NCI-H345 (cell line): ENCODE data around the gene FTO.
"Not testable (repeated sequence)": the region's sequence is repeated elsewhere in the genome, so short reads cannot be mapped to it uniquely, and the experiment has no call there.

Source experiments
- DNase-seq: peaks from one replicate; lab custom pipeline; 2025; lab: John Stamatoyannopoulos, UW

FTO gene

DNA sequence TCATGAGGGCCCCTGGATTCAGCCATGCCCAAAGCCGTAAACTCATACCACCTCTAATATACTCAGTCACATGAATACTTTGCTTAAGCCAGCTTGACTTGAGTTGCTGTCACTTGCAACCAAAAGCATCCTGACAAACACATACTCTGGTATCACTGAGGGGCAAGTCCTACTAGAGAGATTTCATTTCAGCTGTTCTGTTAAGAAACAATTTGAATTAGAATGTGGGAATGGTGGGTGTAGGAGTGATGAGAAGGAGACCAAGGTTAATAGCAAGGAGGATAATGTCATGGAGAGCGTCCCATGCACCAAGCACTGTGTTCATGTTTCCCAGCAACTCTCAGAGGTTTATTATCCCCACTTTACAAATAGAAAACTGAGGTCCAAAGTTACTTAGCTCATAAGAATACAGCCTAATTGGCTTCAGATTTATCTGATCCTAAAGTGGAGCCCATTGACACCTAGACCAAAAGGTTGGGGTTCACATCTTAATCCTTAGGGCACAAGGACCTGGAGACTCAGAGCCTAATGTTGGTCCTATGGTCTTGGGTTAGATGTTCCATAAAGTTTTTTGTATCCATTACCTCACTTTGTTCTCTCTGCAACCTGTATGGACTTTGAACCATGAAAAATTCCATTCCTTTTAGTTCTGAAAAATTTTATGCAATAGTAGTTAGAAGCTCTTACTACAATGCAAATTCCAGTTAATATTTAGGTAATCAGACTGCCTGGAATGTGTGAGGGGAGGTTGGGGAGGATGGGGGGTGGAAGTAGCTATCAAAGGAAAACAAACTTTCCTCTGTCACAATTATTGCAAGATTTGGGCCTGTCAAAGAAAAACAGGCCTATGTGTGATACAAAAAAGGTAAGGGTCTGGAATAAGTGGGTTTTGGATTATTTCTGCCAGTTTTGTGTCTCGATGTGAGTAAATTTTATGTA, 476.7 kb downstream of the FTO start:
- DNase-seq = no peak

DNA sequence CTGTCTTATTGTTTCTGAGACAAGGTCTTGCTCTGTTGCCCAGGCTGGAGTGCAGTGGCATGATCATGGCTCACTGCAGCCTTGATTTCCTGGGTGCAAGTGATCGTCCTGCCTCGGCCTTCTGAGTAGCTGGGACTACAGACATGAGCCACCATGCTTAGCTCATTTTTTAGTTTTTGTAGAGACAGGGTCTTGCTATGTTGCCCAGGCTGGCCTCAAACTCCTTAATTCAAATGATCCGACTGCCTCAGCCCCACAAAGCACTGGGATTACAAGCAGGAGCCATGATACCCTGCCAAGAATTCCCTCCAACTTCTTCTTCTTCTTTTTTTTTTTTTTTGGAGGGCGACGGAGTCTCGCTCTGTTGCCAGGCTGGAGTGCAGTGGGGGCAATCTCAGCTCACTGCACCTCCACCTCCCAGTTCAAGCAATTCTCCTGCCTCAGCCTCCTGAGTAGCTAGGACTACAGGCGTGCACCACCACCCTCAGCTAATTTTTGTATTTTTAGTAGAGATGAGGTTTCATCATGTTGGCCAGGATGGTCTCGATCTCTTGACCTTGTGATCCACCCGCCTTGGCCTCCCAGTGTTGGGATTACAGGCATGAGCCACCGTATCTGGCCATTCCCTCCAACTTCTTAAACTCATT, 477.9 kb downstream of the FTO start:
- DNase-seq = not testable (repeated sequence)

DNA sequence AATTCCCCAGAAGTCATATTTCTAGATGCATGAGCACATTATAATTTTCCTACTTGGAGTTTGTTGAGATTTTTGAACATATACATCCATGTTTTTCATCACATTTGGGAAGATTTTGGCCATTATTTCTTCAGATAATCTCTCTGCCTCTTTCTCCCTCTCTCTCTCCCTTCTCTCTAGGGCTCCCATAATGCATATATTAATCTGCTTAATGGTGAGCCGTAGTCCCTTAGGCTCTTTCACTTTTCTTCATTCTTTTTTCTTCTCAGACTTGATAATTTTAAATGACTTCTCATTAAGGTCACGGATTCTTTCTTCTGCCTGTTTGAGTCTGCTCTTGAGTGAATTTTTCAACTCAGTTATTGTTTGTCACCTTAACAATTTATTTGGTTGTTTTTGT, 481.1 kb downstream of the FTO start:
- no peak for DNase-seq

DNA sequence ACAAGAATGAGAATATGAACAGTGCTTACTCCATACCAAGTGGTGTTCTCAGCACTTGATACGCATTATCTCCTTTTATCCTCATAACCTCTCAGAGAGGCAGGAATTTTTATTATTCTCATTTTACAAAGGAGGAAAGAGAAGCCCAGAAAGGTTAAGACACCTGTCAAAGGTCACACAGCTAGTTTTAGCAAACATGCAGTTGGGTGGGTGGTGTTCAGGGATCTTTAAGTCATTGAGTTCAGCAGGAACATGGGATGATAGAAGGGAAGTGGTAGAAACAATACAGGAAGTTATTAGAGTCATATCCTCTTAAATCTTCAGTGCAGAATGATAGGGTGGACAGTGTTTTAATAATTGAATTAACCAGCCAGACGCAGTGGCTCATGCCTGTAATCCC, 487.2 kb downstream of the FTO start:
- no peak for DNase-seq

DNA sequence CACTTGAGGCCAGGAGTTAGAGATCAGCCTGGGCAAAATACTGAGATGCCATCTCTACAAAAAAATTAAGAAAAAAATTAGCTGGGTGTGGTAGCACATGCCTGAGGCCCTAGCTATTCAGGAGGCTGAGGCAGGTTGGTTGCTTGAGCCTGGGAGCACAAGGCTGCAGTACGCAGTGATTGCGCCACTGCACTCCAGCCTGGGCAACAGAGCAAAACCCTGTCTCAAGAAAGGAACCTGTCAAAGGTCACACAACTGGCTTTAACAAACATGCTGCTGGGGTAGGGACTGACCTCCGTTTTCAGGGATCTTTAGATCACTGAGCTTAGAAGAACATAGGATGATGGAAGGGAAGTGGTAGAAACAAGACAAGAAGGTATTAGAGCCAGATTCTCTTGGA, 487.6 kb downstream of the FTO start:
- DNase-seq = no peak

DNA sequence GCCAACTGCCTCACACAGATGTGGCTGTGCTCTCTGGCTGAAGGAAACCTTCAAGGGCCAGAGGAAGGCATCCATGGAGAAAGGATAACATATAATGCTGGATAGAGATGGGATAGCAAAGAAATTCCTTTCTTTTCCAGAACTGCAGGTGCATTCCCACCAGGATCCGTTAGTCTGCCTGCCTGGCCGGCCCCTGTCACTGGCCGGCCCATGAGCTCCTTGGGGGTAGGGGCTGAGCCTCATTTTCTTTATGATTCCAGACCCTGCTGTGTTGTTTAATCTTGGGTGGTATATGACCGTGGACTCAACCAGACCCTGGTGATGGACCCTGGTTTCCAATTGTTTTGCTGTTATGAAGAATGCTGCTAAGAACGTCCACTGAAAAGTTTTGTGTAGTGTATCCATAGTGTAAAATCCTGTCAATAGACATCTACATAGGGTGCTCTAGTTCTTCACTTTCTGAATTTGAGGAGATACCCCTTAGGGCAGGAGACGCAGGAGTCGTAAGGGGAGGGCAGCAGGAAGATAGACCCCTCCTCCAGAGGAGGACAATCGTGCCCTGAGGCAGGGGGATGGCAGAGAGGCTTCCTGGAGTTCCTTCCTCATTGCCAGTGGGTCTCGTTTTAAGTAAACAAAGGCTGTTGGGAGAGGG, 489.2 kb downstream of the FTO start:
- DNase-seq = no peak

DNA sequence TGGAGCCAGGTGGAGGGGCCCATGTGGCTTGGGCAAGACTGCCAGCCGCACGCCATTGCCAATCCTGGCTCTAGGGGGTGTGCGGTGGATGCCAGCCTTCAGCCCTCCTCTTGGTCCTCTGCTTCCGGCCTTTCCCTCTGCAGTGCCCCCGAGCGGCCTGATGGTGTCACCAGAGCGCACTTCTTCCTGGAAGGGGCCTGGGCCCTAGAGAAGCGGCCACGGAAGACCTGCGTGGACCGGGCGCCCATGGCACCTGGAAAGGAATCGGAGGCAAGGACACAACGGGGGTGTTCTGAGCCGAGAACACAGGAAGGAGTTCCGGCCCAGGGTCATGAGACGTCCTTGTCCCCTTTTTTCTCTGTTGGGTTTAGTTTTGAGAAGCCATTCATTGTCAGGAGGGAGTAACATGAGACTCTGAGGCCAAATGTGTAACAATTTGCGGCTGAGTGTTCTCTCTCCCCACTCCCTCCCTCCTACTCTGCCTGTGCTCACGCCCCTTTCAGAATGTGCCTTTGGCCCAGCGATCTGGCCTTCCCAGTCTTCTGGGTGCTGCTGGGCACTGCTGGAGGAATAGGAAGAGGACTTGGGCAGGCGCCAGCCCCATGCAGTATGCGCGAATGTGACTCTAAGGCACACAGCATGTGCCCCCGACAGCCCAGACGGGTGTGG, 489.8 kb downstream of the FTO start:
- DNase-seq = peak; percentile 79

DNA sequence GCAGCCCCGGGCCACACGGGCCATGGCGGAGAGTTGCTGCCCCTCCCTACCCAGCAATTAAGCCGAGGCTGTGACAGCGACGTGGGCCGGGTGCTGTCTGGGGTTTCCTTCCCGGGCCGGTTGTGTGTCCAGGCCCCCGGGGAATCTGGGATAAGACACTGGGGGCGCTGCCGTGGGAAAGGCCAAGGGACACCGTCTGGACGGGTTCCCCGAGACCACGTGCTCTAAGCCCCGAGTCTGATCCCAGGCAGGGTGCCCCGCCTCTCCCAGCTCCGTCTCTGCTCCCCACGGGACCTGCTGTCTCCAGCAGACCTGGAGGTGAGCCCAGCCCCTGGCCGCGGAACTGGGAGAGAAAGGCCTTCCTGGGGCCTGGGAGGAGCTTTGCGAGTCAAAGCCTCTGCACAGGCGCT, 490.4 kb downstream of the FTO start:
- DNase-seq = peak; percentile 16

DNA sequence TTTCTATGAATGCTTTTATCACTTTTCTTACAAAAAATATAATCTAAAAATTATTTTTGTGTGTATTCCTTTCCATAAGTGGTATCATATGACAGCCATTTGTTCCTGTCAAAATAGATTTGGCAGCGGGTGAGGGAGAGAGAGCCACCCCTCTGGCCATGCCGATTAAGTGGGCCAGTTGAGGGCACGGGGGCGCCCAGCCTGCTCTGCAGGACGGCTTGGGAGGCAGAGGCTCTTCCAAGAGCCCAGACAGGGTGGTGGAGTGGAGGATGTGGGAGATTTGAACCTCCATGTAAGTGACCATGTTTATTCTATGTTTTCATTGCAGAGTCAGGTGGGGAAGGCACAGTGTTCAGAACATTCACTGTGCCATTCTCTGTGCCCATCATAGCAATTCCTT, 493.8 kb downstream of the FTO start:
- no peak for DNase-seq

DNA sequence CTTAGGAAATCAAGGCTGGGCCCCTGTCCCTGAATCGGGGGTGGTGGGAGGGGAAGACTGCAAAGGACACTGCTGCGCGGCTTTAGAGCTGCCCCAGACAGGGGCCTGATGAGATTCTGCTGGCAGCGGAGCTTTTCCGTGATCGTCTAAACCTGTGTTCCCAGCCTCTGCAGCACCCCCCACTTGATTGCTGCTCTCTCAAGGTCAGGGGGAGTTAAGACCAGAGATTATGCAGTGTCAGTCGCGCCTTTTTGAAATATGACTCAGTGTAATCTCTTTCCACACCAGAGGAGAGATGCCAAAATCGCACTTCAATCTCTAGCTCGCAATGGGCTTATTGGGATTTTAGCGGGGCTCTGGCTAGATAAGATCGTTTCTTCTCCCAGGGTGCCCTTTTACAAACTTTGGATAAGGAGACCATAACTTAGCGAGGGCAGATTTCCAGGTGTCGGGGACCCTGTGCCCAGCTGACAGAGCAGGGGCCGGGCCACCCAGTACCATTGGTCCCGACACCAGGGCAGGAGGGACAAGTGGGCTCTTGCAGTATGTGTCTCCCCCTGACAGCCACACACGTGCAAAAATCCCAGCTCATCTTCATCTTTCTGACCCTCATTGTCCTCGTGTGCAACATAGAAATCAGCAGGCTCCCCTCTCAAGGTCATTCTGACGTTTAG, 495.7 kb downstream of the FTO start:
- DNase-seq = no peak

DNA sequence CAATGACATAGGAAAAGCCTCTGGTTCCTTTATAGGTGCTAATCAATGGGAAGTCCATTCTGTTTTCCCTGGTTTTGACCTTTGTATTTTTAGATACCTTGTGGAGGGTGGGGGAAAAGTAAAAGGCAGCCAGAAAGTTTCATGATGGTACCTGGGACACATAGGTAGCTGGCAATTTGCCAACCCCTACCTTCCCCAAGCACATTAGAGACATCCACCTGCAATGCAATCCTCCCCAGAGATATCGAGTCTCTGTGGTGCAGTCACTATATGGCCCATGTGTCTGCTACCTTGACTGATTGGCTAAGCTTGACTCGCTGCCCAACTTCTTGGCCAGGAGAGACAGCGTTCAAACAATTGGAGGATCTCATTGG, 496.2 kb downstream of the FTO start:
- no peak for DNase-seq

DNA sequence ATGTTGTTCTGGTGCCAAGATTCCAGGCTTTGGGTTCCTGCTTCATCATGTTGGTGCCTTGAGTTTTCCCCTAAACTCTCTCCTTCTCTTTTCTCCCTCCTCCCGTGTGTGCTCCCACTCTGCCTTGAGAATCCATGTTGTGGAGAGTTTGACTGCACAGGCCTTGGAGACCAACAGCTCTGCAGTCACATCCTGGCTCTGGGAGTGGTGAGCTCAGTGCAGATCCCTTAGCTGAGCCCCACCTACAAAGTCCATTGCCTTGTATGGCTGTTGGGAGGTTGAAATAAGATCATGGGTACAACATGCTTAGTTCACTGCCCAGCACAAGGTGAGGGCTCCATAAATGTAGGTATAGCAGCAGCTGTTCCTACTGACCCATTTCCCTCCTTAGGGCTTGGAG, 496.8 kb downstream of the FTO start:
- no peak for DNase-seq

DNA sequence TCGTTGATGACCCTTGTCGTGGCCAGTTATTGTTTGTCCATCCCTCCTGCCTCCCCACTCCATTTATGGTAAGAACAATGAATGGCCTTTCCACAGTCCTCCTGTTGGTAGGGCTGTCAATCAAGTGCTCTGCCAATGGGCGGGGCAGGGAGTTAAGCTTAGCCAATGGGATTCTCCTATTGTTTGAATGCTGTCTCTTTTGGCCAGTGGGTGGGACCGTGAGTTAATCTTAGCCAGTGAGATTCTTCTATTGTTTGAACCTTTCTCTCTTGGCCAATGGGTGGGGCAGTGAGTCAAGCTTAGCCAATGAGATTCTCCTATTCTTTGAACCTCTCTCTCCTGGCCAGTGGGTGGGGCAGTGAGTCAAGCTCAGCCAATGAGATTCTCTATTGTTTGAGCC, 497.2 kb downstream of the FTO start:
- DNase-seq = no peak
